Measurements from ENCODE around the gene RARG. TPM values are rescaled to one million over a fixed set of nuclear protein-coding genes. Genes with fewer than 3 reads are reported as not detected.

The RARG gene
- total and polyA plus RNA-seq, 2 donors (not counting 1 experiment from before 2014, with no cell fraction given), result 8.8 to 15.0 TPM

- peaks cover 6 to 81% of the 10 kb centered on the region in 2 experiments for H3K36me3 ChIP-seq (replicated peaks in 1 of 2; ENCODE audit: control extremely low read depth in 1 of 2, control insufficient read depth in 1 of 2, extremely low read depth in 1 of 2, insufficient read depth in 2 of 2, low read length in 1 of 2)
- ATAC-seq (ENCODE audit: low read depth) (peak; percentile 88), DNase-seq (peak; percentile 57)
- H3K9ac ChIP-seq (ENCODE audit: low read length), result no peak overlapping the region
- no peaks in the 10 kb centered on the region for H3K4me1 ChIP-seq (ENCODE audit: control insufficient read depth in 2 of 2, insufficient read depth in 2 of 2, low read length in 2 of 2)
- H3K27ac ChIP-seq (ENCODE audit: low read length in 2 of 2), result no peak overlapping the region
- no peaks in the 10 kb centered on the region for H3K9me3 ChIP-seq (ENCODE audit: control extremely low read depth in 1 of 3, control insufficient read depth in 2 of 3, insufficient read depth in 1 of 3, low read length in 2 of 3)
- H3K79me2 ChIP-seq (ENCODE audit: control insufficient read depth, insufficient read depth, low read length), result no peaks in the 10 kb centered on the region
- no peaks in the 10 kb centered on the region for H3K27me3 ChIP-seq (replicated peaks in 1 of 4; ENCODE audit: control extremely low read depth in 1 of 4, control insufficient read depth in 3 of 4, insufficient read depth in 4 of 4, low read length in 3 of 4)
- WGBS (ENCODE audit: insufficient coverage), result 74% methylated on average over 11 of the region's 14 CpGs
- Mint-ChIP-seq H3K4me3 (no peak overlapping the region), H3K4me1 (peaks cover 12% of the 10 kb centered on the region), H3K27ac (peak overlapping the region; percentile 56), H3K9me3 (ENCODE audit: insufficient read depth) (no peaks in the 10 kb centered on the region), H3K27me3 (no peaks in the 10 kb centered on the region)
- H2AFZ ChIP-seq (ENCODE audit: insufficient read depth, low read depth, low read length, poor library complexity, severe bottlenecking), result no peak overlapping the region
- peaks cover 48% of the 10 kb centered on the region for H4K20me1 ChIP-seq (ENCODE audit: control insufficient read depth, insufficient read depth, low read length, poor library complexity, severe bottlenecking)
- TF ChIP-seq CTCF (IDR thresholded peaks at IDR 0.05), result peak; percentile 69
- TF ChIP-seq EZH2 (IDR thresholded peaks at IDR 0.05; ENCODE audit: borderline replicate concordance, insufficient read depth, low read depth, low read length, poor library complexity, severe bottlenecking), result no peak
- H3K4me2 ChIP-seq (replicated peaks; ENCODE audit: low read depth, low read length, poor library complexity, severe bottlenecking), result no peak overlapping the region
- CTCF ChIA-PET, result interaction anchor here (0.6 to 7.7 kb wide), 13 partner anchors 9 to 124 kb away, joined by 3 to 84 read pairs (median 5); partner anchors contain the start of genes CSAD, ESPL1 and ZNF740
- intact Hi-C loops (cut with micrococcal nuclease), result loop anchor here (1.0 kb wide), 2 partner anchors 10 to 31 kb away; partner anchors contain the start of genes CSAD and ZNF740
- POLR2A ChIA-PET, result interaction anchor here (0.9 to 1.8 kb wide), 3 partner anchors 9 to 31 kb away, joined by 3 to 8 read pairs (median 4); partner anchors contain the start of genes CSAD and ZNF740
- H3K4me3 ChIP-seq (ENCODE audit: control extremely low read depth in 1 of 5, extremely low read depth in 1 of 5, insufficient read depth in 1 of 5, low read depth in 2 of 5, low read length in 4 of 5), result no peak overlapping the region
Measured at GRCh38 chr12:53190108-53190729, 41.8 kb downstream of the RARG start.

Data from B cell (primary cell).